ENCODE measurements around the gene ACP1.

ACP1 gene

DNA sequence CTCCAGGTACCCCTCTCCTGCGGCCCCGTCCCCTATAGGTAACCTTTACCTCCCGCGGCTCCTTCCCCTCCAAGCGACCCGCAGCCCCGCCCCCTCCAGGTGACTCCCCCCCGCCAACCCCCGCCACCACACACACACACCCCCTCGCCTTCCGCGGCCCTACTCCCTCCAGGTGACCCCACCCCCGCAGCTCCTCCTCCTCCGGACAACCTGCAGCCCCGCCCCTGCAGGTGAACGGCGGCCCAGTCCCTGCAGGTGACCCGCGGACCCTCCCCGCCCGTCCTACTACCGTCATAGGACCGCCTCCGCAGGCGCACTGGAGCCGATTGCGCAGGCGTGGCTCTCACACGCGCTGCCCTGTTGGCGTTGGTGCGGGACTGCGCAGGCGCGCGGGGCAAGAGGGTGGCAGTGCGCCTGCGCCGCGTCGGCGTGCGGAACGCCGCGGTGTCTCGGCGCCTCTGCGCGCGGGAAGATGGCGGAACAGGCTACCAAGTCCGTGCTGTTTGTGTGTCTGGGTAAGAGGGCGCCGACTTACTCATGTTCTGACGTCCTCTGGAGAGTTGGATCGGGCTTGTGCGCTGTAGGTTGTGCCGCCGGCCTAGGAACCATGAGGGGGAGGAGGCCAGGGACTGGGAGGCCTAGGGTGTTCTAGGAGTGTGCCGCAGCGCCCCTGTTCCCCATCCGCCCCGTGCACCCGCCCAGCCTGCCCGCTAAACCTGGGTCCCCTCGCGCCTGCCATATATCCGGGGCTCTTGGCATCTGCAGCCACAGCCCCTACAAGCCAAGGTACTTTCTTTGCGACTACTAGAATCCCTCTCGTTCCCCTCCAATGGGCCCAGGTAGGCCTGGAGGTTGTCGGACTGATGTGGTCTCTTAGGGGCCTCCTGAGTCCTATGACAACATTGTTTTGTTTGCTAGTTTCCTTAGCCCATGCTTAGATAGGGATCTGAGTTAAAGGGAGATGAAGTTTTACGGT, at the start of gene ACP1:
TSS of gene ACP1 (plus strand) at position 455 of the 976 bp plus-strand sequence. CDS start at position 473, 18 bp downstream.
- DNase-seq = peak; percentile 96

DNA sequence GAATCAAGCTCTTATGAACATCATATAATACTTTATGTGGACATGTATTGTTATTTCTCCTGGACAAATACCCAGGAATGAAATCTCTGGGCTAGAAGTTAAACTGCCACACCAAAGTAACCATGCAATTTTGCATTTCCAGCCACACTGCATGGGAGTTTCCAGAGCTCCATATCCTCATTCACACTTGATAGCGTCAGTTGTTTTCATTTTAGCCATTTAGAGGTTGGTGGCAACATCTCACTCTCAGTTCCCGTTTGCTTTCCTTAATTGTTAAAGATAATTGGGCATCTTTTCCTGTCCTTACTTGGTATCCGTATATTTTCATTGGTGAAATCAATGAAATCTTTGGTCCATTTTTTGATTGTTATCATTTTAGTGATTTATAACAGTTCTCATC, 48.7 kb upstream of the ACP1 start:
- DNase-seq = no peak

DNA sequence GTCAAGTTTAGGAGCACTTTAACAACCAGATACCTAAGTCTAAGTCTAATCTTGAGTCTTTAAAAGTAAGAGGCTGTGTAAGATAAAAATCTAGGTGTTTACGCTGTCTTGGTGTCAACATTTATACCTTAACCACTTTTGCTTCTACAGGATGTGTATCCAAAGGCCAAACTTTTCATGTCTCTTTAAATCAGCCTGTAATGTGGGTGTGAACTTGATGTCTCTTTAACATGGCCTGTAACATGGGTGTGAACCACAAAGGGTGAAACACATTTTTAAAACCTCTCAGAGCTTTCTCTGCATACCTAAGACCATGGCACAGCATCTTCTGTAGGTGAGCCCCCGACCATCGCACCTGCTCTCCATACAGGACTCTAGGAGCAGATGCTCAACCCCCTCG, 41.3 kb upstream of the ACP1 start:
- DNase-seq = no peak

DNA sequence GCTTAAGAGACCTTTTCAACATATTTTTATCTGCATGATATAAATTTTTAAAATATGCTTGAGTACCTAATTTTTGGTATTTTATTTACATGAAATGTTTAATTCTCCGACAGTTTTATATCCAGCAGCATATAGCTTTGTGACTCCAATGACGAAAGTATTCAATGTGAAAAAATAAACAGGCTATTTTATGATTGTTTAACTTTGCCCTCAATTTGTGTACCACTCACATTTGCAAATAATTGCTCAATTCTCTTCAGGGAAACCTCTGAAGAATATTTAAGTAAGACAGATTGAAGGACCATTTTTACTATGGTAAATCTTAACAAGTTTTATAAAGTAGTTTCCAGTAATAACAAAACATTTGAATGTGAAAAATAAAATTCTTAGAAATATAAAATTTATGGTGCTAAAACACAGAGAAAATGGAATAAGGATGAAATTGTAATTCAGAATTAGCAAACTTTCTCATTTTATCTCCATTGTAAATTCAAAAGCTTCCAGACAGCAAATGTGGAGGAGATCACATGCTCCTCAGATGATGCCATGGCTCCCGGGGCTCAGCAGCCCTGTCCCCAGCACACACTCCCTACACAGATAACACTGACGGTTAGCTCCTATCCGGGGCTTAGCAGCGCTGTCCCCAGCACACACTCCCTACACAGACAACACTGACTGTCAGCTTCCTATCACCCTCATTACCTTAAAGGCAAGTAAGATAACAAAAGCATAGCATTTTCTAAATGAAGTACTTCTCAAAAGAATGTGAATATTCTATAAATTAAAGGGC, 40.6 kb upstream of the ACP1 start:
- DNase-seq = no peak

DNA sequence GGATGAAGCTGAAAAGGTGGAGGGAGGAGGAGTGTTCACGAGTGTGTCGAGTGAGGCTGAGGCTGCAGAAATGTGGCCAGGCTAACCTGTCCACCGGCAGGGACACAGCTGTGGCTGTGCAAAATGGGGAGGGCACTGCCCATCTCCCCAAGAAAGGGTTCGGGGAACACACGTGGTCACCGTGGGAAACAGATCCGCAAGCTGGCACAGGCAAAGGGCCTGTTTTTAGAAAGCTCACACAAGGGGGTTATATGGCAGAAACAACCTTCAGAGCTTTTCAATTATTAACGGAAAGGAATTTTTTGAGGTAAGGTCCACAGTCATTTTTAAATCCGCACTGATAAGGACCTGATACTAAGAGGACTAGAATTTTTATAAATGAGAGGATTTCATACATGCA, 36.6 kb upstream of the ACP1 start:
- no peak for DNase-seq

DNA sequence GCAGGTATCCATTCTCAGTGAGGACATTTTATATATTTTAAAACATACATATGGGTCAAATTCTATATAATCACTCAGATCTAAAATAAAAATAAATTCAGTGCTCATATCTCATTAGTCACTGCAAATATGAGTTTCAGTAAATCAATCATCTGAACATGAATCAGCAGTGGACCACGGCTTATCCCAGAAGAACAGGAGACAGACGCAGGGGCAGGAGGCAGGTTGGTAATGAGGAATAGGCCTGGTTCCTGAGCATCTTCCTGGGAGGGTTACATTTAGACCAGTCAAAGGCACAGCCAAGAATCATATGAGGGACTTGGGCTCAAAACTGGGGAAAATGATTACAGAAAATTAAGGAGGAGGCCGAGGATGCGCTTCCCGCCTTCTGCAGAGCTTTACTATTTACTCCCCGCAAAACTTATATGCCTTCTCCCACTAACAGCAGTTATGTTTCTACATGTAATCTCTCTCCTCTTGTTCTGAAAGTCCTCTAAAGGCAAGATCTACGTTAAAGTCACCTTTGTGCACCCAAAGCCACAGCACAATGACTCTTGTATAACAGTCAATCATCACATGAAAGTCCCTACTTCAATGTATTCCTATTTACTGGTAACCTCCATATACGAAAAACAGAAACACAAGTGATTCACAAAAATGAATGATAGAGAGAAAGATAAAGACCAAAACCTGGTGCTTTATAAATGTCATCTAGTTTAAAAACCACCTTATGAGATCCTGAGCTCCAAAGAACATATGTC, 36.0 kb upstream of the ACP1 start:
- DNase-seq = no peak

DNA sequence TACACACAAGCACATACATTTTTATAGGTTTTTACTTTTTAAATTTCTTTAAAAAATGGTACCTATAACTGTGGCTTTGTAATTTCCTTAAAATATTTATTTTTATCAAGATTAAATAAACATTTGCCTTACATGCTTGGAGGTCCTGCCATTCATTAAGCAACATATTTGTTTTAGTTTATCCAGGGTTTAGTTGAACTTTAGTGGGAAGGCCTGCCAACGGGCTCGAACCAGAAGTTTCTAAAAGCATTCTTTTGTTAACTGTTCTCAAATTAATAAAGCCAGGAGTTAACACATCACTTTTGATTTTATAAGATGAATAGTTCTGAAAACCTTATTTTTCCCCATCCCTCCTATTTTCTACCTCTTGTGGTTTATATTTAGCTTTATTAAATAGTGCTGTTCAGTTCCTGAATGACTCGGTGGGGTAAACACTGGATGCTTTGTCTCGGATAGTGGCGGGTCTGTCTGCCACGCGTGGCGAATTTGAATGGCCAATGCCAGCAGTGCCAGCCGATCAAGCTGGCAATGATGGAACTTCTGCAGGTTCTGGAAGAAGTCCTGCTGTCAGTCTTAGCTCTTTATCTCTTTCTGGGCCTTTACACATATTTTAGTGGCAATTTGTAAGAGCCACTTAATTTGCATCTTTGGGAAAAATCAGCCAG, 33.1 kb upstream of the ACP1 start:
- no peak for DNase-seq

DNA sequence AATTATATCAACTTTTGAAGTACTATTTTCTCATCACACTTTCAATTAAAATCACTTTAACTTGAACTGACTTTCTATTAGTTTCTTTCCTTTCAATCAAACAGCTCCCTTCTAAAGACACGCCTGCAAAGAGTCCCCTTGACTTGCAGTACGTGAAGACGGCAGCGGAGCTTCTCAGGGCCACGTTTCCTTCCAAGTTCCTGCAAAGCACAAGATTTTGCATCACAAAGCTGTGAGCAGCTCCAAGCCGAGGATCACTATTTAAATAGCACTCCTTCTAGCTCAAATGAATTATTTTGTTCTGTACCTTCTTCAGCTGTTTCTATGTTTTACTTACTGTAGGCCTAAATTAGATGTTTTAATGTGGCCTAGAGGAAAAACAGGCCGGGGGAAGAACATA, 31.7 kb upstream of the ACP1 start:
- DNase-seq = no peak

DNA sequence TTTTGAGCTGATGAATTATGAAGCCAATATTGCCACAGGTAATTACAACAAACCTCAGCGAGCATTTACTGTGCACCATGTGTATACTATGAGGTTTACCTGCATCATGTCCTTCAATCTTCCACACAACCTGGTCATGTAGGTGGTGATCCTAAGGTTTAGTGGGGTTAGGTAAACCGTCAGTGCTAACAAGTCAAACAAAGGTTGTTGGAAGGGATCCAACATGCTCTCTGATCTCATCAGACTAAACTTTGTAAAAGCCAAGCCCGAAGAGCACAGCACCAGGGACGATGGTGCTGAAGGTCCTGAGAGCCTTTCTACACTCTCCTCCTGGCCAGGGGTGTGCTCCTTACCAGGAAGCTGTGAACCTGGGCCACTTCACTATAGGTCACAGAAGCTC, 30.3 kb upstream of the ACP1 start:
- DNase-seq = no peak

DNA sequence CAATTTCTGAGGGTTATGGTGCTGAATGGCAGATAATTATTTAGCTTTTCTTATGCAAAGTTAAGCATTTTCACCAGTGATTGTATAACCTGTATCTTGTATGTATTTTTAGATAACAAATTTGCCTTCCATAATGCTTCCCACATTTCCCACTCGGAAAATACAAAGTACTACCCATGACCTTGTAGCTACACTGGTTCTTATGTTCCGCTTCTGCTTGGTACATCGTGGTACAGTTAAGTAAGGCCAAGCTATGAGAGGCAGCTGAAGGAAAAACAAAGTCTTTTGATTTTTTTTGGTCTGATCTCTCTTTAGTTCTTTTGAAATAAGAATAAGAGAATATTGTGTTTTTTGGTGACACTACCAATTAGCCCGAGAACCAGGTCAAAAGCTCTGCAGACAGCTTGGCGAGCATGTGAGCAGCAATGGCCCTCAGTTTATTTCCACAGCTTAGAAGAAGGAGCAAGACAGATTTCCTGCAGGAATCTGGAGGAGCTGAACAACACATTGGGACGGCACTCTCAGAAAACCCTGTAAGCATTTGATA, 27.7 kb upstream of the ACP1 start:
- no peak for DNase-seq

DNA sequence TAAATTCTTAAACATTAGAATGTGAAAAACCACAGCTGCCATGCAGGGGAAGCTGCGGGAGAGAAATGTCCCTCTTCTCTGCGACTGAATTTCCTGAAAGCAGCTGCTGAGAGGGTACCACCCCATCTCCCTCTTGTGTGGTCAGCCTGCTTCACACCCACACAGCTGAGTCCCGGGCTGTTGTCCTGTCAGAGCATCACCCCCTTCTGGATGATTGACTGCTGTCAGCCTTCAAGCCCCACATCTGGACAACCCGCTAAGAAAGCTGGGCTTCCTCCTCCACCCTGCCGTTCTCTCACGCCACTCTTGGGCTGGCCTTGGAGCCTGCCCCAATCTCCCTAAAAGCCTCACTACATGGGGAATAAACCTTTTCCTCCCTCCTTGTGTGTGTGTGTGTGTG, 26.9 kb upstream of the ACP1 start:
- DNase-seq = no peak

DNA sequence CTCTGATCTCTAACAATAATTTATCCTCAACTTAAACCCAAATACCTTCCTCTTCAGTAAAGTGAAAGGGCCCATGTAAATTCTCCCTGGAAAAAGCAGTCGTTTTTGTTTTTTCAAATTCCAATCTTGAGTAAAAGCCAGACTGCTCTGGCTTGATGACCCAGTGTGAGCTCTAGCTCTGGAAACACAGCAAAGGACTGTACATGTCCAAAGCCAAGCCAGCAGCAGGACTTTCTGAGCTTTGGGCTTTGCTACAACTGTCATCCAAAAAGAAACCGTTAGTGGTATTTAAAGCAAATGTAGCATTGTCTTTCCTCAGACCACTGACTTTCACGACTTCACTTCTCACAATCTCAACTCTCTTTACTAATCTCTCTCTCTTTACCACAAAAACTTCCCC, 26.3 kb upstream of the ACP1 start:
- DNase-seq = no peak

DNA sequence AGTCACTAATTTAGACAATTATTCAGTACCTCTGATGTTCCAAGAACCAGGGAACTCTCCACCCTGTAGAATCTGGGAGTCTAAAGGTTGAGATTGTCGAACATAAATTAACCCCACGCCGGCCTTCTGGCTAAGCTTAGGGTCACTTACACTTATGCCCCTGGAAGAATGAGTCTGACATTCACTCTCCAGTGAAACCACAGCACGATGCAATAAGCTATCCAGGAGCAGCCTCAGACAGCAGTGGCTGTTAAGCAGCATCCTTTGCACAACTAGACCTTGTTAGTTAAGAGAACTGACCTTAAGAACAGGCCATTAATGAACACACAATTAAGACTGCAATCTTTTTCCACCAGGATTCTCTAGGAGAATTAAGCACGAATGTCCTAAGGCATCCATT, 25.9 kb upstream of the ACP1 start:
- no peak for DNase-seq

DNA sequence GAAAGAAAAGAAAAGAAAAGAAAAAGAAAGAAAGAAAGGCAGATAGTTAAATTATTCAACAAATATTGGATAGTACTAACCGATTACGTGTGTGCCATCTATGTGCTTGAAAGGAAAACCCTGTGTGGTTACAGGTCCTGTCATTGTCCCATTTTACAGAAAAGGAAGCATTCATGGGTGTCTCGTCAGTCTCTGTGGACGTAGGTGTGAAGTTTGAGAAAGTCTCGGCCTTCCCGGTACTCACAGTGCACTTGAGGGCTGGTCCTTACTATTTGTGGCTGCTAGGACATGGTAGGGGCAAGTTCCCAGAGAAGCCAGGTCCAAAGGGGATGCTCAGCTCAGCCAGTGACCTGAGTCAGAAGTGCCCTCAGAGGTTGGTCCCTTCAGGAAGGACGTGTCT, 20.2 kb upstream of the ACP1 start:
- no peak for DNase-seq

DNA sequence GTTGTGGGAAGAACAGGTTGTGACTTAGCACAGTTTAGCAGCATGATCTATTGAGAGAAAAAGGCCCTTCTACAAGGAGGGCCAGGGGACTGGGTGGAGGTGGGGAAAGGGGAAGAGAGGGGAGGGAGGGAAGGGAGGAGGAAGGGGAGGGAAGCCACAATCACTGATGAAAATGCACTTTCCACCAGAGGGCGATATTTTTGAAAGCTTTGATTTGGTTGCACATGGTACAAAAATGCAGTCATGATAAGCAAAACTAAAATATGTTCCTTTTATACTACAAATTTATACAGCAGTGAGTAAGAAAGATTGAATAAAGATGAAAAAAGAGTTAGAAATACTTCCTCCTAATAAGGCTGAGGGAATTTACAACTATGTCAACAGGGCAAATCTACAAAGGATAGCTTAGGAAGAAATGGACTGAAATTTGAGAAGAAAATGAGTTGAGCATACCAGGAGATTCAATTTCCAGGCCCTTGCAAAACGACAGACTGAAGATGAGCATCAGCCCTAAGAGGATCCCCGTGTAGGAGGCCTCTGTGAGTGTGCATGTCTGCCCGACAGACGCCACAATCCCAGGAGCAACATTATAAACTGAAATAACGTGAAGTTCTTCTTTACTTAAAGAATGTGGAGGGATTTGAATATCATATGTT, 18.1 kb upstream of the ACP1 start:
- DNase-seq = no peak

DNA sequence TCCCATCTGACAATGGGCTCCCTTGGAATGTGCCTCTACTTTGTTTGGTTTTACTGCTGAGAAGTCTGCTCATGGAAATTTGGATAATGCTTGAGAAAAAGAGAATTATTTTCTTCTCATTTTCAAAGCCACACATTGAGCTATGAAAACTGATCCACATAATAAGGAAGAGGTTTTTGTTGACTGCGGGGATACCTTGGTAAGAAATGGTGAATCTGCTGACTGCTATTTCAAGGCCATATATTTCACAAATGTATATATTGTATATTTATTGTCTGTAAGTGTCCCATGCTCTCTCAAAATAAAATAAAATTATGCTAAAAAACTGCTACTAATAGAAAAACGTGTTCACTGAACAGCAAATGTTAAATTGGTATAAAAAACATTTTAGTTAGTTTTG, 16.0 kb upstream of the ACP1 start:
- DNase-seq = no peak

DNA sequence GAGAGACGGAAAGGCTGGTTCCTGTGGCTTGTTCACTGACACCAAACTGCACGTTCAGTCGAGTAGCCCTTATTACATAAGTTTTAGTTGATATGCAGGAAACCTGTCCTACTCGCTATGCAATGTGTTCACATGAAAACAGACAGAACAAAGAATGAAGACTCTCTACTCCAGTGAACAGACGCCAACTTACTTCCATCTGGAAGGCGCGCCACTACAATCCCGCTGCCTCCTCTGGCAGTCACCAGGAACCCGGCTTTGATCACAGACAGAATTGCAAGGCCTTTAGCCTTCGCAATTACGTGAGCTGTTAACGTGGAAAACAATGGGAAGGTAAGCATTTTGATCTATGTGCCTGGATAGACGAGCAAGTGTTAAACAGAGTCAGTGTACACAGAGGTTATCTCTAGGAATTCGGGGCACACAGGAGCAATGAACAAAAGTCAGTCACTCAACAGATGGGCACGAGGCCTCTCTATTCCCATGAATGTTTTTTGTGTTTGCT, 15.2 kb upstream of the ACP1 start:
- DNase-seq = no peak

DNA sequence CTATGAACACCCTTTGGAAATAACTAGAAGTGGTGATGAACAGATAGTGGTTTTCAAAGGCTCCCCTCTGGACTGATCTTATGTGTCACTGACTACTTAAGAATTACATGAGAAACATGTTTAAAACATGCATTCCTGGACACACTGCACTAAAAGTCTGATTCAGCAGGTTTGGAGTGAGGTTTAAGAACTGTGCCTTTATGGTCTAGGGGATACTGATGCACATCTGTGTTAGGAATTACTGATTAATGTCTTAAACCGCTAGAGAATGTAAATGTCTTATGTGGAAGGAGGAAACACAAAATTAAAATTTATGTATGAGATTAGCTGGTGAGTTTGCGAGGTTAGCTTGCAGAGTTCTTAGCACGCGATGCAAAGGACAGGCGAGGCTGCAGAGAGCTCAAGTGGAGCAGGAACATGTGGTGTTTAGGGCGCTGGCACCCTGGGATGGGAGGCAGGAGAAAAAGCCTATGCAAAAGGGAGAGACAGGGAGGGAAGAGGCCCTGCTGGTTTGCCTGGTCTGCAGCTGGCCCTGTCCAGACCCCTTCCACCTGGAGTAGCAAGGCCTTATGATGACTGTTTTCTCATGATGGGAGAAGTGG, 12.6 kb upstream of the ACP1 start:
- DNase-seq = no peak

DNA sequence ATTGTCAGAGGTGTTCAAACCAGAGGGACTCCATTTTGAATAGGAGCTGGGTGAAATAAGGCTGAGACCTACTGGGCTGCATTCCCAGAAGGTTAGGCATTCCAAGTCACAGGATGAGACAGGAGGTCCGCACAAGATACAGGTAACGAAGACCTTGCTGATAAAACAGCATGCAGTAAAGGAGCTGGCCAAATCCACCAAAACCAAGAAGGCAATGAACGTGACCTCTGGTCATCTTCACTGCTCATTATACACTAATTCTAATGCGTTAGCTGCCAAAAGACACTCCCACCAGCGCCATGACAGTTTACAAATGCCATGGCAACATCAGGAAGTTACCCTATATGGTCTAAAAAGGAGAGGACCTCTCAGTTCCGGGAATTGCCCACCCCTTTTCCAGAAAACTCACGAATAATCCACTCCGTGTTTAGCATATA, 11.5 kb upstream of the ACP1 start:
- DNase-seq = no peak

DNA sequence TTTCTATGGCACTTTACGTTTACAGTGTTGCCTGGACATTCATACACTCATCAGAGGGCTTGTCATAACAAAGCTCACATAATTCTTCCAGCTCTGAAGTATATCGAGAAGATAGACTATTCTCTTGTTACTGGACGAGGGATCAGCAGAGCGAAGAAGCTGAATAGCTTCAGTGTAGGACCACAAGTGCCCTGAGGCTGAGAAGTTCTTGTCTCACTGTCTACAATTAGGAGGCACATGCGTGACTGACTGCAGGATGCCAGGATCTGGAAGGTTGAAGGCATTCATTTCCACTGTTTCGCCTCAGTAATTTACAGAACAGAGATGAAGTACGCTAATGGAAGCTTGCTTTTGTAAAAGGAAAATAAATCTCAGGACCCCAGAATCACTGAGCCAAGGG, 10.5 kb upstream of the ACP1 start:
- DNase-seq = no peak

DNA sequence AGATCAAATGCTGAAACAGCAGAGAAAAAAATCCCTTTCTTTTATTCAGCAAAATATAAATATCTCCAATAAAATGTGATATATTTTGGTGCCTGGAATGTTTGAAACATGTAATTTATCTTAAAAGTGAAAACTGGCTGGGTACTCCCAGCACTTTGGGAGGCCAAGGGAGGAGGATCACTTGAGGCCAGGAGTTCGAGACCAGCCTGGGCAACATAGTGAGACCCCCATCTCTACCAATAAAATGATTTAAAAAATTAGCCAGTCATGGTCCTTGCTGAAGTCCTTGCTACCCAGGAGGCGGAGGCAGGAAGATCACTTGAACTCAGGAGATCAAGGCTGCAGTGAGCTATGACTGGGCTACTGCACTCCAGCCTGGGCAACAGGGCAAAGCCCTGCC, 9.6 kb upstream of the ACP1 start:
- no peak for DNase-seq

Data from activated naive CD4-positive, alpha-beta T cell treated with Interleukin-2 at 50 U/mL for 16 hours (primary cell).